ENCODE measurements around the gene TTYH2. TPM values are rescaled to one million over a fixed set of nuclear protein-coding genes. Genes with fewer than 3 reads are reported as not detected.

TTYH2 gene
- total RNA-seq, 2 donors from 2014 or later = 18.2 to 26.0 TPM

DNA sequence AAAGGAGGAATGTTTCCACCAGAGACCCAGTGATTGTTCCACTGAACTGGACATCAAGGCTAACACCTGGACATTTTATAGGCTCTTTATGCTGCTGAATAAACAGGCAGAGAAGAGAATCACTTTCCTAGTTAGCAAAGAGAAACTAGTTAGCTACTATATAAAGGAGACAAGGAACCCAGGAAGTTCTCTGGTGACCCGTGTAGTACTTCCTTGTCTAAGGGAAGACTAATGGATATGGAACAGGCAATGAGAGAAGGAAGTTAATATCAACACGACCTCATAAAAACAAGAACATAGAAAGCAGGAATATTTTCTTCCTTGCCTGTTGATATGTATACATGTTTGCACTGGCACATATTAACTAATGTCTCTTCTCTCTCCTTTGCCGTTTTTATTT lies 40.7 kb upstream of the TTYH2 start:
- Histone ChIP-seq H3K27me3 (no peaks in the 10 kb centered on the region), H3K4me1 (no peaks in the 10 kb centered on the region), H3K36me3 (no peaks in the 10 kb centered on the region), H3K27ac (no peak overlapping the region), H3K9me3 (no peaks in the 10 kb centered on the region), H3K4me3 (no peak overlapping the region)
- TF ChIP-seq, protein P1, sequence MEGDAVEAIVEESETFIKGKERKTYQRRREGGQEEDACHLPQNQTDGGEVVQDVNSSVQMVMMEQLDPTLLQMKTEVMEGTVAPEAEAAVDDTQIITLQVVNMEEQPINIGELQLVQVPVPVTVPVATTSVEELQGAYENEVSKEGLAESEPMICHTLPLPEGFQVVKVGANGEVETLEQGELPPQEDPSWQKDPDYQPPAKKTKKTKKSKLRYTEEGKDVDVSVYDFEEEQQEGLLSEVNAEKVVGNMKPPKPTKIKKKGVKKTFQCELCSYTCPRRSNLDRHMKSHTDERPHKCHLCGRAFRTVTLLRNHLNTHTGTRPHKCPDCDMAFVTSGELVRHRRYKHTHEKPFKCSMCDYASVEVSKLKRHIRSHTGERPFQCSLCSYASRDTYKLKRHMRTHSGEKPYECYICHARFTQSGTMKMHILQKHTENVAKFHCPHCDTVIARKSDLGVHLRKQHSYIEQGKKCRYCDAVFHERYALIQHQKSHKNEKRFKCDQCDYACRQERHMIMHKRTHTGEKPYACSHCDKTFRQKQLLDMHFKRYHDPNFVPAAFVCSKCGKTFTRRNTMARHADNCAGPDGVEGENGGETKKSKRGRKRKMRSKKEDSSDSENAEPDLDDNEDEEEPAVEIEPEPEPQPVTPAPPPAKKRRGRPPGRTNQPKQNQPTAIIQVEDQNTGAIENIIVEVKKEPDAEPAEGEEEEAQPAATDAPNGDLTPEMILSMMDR (IDR thresholded peaks at IDR 0.05) = no peak
- no peak for DNase-seq (ENCODE audit: low spot score)

DNA sequence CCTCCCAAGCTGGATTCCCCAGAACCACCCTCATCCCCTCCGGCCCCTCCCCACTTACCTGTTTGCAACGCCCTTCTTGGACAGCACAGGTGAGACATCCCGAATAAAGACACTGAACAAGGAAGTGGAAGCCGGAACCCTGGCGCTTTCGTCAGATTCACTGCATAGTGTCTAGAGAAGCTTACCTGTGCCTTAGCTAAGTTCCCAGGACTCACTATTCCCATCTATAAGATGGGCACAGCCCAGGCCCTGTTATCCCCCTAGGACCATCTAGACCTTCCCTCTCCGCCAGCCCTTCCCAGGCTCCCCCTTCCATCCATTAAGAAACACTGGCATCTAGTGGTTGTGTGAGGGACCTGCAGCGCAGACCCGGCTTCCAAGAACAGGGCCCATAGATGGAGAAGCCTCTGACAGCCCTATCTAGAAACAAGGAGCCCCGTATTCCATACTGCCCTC lies 36.8 kb upstream of the TTYH2 start:
- no peak overlapping the region for H3K27ac ChIP-seq
- no peaks in the 10 kb centered on the region for H3K36me3 ChIP-seq
- no peaks in the 10 kb centered on the region for H3K9me3 ChIP-seq
- H3K4me1 ChIP-seq = no peaks in the 10 kb centered on the region
- DNase-seq (ENCODE audit: low spot score) = peak; percentile 63
- TF ChIP-seq, protein P1 (IDR thresholded peaks at IDR 0.05) = peak; percentile 67 to 81
- no peaks in the 10 kb centered on the region for H3K27me3 ChIP-seq
- no peak overlapping the region for H3K4me3 ChIP-seq

DNA sequence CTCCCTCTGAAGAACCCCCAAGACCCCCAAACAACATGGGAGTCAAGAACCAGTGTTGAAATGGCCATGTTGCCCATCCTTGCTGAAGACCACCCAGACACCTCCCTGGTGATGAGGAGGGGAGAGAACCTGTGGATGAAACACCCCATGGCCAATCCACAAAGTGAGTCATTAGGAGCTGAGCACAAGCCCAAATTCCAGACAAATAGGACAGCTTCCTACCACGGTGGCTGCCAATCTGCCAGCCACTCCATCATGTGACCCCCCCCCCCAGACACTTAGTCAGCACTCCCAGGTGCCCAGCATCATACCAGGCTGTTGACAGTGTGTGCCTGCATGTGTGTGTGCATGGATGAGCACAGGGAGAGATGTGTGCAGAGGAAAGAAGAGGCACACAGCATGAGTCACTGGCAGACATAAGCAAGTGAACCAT lies 36.3 kb upstream of the TTYH2 start:
- no peak overlapping the region for H3K27ac ChIP-seq
- no peak for DNase-seq (ENCODE audit: low spot score)
- H3K36me3 ChIP-seq = no peaks in the 10 kb centered on the region
- no peaks in the 10 kb centered on the region for H3K27me3 ChIP-seq
- H3K9me3 ChIP-seq = no peaks in the 10 kb centered on the region
- no peaks in the 10 kb centered on the region for H3K4me1 ChIP-seq
- TF ChIP-seq, protein P1 (IDR thresholded peaks at IDR 0.05) = no peak
- H3K4me3 ChIP-seq = no peak overlapping the region

DNA sequence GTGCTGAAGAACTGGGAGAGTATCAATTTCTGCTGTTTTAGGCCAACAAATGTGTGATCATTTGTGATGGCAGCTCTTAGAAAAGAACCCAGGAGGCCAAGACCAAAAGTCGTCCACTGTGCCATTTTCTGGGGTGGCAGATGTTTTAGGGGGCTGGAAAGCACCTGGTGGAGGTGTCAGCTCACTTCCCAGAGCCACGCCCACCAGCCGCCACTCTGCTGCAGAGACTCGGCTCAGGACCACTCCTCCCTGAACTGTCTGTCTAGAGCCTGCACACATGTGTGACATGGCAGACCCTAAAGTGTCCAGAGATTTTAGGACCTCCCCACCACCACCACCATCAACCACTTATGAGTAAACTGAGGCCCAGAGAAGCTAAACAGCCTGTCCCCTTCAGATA lies 33.8 kb upstream of the TTYH2 start:
- no peaks in the 10 kb centered on the region for H3K4me1 ChIP-seq
- no peak overlapping the region for H3K27ac ChIP-seq
- H3K9me3 ChIP-seq = no peaks in the 10 kb centered on the region
- no peak for DNase-seq (ENCODE audit: low spot score)
- TF ChIP-seq, protein P1 (IDR thresholded peaks at IDR 0.05) = no peak
- no peaks in the 10 kb centered on the region for H3K36me3 ChIP-seq
- no peak overlapping the region for H3K4me3 ChIP-seq
- H3K27me3 ChIP-seq = no peaks in the 10 kb centered on the region

DNA sequence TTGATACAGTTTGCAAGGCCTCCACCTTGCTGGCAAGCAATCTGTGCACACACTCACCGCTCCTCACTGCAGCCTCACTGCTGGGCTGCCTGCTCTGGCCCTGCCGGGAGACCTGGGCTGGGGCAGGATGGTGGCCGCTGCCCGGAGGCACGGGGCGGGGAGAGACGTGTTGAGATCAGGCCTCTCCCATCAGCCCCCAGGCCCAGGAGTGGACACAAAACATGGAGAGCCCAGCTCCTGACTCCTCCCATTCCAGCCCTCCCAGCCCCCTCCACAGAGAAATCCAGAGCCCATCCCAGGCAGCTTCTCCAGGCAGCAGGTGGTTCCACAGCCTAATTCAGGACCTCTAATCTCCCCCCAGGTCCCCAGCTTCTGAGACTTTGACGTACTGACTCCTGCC lies 33.0 kb upstream of the TTYH2 start:
- DNase-seq (ENCODE audit: low spot score) = no peak
- Histone ChIP-seq H3K27me3 (no peaks in the 10 kb centered on the region), H3K27ac (no peak overlapping the region), H3K4me1 (no peaks in the 10 kb centered on the region), H3K4me3 (no peak overlapping the region), H3K9me3 (no peaks in the 10 kb centered on the region), H3K36me3 (no peaks in the 10 kb centered on the region)
- TF ChIP-seq, protein P1 (IDR thresholded peaks at IDR 0.05) = no peak

DNA sequence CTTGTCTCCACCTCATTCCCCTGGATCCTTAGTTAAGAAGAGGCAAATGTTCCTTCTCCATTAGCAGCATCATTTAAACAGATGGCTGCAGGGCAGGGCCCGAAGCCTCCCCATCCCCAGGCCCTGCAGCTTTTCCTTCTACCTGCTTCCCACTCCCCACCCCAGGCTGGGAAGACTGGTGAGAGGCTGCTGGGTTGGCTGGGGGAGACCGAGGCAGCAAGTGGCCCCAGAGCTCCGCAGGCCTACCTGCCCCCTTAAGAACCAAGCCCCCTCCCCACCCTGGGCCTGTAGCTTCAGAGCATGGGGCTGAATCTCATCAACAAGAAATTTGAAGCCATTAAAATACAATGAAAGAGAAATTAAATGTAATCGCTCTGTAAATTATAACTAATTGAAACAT lies 32.0 kb upstream of the TTYH2 start:
- Histone ChIP-seq H3K4me3 (no peak overlapping the region), H3K9me3 (no peaks in the 10 kb centered on the region), H3K36me3 (no peaks in the 10 kb centered on the region), H3K27me3 (no peaks in the 10 kb centered on the region), H3K4me1 (no peaks in the 10 kb centered on the region), H3K27ac (no peak overlapping the region)
- TF ChIP-seq, protein P1 (IDR thresholded peaks at IDR 0.05) = no peak
- no peak for DNase-seq (ENCODE audit: low spot score)

Data from right atrium auricular region (tissue), 2 donors.